Ishikawa (cell line): ENCODE results near the gene EZH2.

Source experiments
- CEBPB ChIP-seq: IDR thresholded peaks from 2 replicates; pipeline ENCODE4 v1.6.1; 2012
- CREB1 ChIP-seq: IDR thresholded peaks from 2 replicates; pipeline ENCODE4 v1.6.1; 2012; ENCODE audit warnings: low read depth
- EGR1 ChIP-seq: IDR thresholded peaks from 2 replicates; pipeline ENCODE4 v1.6.1; 2012
- EP300 ChIP-seq: IDR thresholded peaks from 2 replicates; pipeline ENCODE4 v1.6.1; 2012; ENCODE audit warnings: borderline replicate concordance
- FOXM1 ChIP-seq: IDR thresholded peaks from 2 replicates; pipeline ENCODE4 v1.6.1; 2012; ENCODE audit warnings: low read depth, borderline replicate concordance
- NFIC ChIP-seq: IDR thresholded peaks from 2 replicates; pipeline ENCODE4 v1.6.1; 2012
- RAD21 ChIP-seq: IDR thresholded peaks from 2 replicates; pipeline ENCODE4 v1.6.1; 2012; ENCODE audit warnings: low read depth
- TAF1 ChIP-seq: IDR thresholded peaks from 2 replicates; pipeline ENCODE4 v1.6.1; 2012; ENCODE audit warnings: low read depth, mild to moderate bottlenecking
- TCF12 ChIP-seq: IDR thresholded peaks from 2 replicates; pipeline ENCODE4 v1.6.1; 2012; ENCODE audit warnings: low read depth
- TEAD4 ChIP-seq: IDR thresholded peaks from 2 replicates; pipeline ENCODE4 v1.6.1; 2012
- YY1 ChIP-seq: IDR thresholded peaks from 2 replicates; pipeline ENCODE4 v1.6.1; 2012; ENCODE audit warnings: low read depth
- ZBTB7A ChIP-seq: IDR thresholded peaks from 2 replicates; pipeline ENCODE4 v1.6.1; 2012; ENCODE audit warnings: low read depth
- TF ChIP-seq, protein P1 (sequence below): IDR thresholded peaks from 2 replicates; pipeline ENCODE4 v1.6.1; 2012
- TF ChIP-seq, protein P2 (sequence below): IDR thresholded peaks from 2 replicates; pipeline ENCODE4 v1.6.1; 2012; ENCODE audit warnings: low read depth, mild to moderate bottlenecking
- TF ChIP-seq, protein P3 (sequence below): IDR thresholded peaks from 2 replicates; pipeline ENCODE4 v1.6.1; 2012

EZH2 gene

DNA sequence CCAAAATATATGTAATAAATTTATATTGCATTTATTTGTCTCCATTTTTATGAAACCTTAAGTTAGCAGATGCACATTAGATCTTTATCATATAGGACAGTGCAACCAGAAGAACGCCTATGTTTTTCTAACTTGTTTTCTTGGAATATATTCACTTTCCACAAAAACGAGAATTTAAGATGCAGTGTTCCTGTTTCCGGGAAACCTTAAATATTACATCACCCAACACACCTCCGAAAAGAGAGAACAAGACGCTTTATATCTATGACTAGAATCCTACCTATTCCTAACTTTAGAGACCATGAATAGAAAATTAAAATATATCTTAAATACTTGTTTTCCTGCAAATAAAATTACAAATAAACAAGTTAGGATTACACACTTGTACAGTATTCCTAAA is 1.9 kb downstream of the EZH2 start:
- TF ChIP-seq, protein P1, sequence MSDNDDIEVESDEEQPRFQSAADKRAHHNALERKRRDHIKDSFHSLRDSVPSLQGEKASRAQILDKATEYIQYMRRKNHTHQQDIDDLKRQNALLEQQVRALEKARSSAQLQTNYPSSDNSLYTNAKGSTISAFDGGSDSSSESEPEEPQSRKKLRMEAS, result no peak
- TF ChIP-seq, protein P2, sequence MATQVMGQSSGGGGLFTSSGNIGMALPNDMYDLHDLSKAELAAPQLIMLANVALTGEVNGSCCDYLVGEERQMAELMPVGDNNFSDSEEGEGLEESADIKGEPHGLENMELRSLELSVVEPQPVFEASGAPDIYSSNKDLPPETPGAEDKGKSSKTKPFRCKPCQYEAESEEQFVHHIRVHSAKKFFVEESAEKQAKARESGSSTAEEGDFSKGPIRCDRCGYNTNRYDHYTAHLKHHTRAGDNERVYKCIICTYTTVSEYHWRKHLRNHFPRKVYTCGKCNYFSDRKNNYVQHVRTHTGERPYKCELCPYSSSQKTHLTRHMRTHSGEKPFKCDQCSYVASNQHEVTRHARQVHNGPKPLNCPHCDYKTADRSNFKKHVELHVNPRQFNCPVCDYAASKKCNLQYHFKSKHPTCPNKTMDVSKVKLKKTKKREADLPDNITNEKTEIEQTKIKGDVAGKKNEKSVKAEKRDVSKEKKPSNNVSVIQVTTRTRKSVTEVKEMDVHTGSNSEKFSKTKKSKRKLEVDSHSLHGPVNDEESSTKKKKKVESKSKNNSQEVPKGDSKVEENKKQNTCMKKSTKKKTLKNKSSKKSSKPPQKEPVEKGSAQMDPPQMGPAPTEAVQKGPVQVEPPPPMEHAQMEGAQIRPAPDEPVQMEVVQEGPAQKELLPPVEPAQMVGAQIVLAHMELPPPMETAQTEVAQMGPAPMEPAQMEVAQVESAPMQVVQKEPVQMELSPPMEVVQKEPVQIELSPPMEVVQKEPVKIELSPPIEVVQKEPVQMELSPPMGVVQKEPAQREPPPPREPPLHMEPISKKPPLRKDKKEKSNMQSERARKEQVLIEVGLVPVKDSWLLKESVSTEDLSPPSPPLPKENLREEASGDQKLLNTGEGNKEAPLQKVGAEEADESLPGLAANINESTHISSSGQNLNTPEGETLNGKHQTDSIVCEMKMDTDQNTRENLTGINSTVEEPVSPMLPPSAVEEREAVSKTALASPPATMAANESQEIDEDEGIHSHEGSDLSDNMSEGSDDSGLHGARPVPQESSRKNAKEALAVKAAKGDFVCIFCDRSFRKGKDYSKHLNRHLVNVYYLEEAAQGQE, result no peak
- TF ChIP-seq RAD21, result no peak
- TF ChIP-seq EP300, result no peak
- no peak for TF ChIP-seq TAF1
- no peak for TF ChIP-seq ZBTB7A
- TF ChIP-seq FOXM1, result no peak
- TF ChIP-seq, protein P3, sequence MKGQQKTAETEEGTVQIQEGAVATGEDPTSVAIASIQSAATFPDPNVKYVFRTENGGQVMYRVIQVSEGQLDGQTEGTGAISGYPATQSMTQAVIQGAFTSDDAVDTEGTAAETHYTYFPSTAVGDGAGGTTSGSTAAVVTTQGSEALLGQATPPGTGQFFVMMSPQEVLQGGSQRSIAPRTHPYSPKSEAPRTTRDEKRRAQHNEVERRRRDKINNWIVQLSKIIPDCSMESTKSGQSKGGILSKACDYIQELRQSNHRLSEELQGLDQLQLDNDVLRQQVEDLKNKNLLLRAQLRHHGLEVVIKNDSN, result no peak
- TF ChIP-seq NFIC, result no peak
- TF ChIP-seq TEAD4, result no peak
- TF ChIP-seq CREB1, result no peak
- no peak for TF ChIP-seq YY1
- TF ChIP-seq EGR1, result no peak
- TF ChIP-seq CEBPB, result no peak
- TF ChIP-seq TCF12, result no peak

DNA sequence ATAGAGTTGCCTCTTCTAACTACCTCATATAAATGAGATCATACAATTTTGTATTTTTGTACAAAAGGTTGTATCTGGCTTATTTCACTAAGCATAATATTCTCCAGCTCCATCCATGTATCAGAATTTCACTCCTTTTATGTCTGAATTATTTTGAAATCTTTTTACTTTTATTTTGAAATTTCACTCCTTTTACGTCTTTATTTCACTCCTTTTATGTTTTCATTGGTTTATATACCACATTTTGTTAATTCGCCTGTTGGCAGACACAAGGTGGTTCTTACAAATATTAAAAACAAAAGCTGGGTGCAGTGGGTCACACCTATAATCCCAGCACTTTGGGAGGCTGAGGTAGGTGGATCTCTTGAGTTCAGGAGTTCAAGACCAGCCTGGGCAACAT is 5.8 kb downstream of the EZH2 start:
- TF ChIP-seq TAF1, result no peak
- TF ChIP-seq ZBTB7A, result no peak
- no peak for TF ChIP-seq YY1
- TF ChIP-seq, protein P1, result no peak
- TF ChIP-seq RAD21, result no peak
- no peak for TF ChIP-seq EP300
- no peak for TF ChIP-seq TCF12
- TF ChIP-seq, protein P3, result no peak

DNA sequence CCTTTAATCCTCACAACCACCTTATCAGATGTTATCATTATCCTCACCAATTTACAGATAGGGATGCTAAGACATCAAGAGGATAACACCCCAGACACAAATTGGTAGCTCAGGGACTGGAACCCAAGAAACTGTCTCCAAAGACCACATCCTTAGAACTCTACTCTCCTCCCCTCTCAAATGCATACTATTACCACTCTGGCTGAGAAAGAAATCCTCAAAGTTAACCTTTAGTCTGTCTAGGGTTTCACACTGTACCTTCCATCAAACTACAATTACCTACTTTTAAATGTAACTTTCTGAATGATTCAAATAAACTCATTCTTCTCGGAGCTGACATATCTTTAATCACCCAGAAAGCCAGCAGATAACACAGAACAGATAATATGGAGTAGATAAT is 6.6 kb downstream of the EZH2 start:
- TF ChIP-seq RAD21 (no peak), TCF12 (no peak), NFIC (no peak), FOXM1 (no peak), ZBTB7A (no peak), YY1 (no peak), TEAD4 (no peak), CEBPB (no peak), EP300 (no peak), TAF1 (no peak), CREB1 (no peak), EGR1 (no peak)
- TF ChIP-seq, protein P2, result no peak
- TF ChIP-seq, protein P3, result no peak
- TF ChIP-seq, protein P1, result no peak

DNA sequence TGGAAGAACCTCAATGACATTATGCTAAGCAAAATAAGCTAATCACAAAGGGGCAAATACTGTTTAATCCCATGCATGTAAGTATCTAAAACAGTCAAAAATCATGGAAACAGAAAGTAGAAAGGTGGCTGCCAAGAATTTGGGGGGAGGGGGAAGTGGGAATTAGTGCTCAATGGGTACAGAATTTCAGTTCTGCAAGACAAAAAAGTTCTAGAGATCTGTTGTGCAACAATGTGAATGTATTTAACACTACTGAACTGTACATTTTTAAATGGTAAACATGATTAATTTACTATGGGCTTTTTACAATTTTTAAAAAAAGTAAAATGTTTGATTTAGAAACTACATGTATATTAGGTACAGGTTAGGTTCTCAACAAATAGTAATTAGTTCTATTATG is 11.9 kb downstream of the EZH2 start:
- TF ChIP-seq NFIC (no peak), FOXM1 (no peak), EP300 (no peak), TAF1 (no peak), YY1 (no peak), TCF12 (no peak), TEAD4 (no peak), EGR1 (no peak), ZBTB7A (no peak), CEBPB (no peak), CREB1 (no peak), RAD21 (no peak)
- TF ChIP-seq, protein P1, result no peak
- TF ChIP-seq, protein P2, result no peak
- TF ChIP-seq, protein P3, result no peak
